Suprapubic skin (tissue), 4 donors: ENCODE results near the gene SLC16A12. TPM values are rescaled to one million over a fixed set of nuclear protein-coding genes. Genes with fewer than 3 reads are reported as not detected.

Experiments
- DNase-seq, 2 donors: peaks; one replicate each; pipeline ENCODE4 v3.0.0-alpha.2; 2019; ENCODE audit warnings: low spot score in 2 of 2
- H3K27ac ChIP-seq: fragments of 200-600 bp; sonication (generic); one replicate; pipeline ENCODE4 v1.5.1; 2019
- H3K27me3 ChIP-seq: fragments of 200-600 bp; sonication (generic); one replicate; pipeline ENCODE4 v1.5.1; 2019
- H3K36me3 ChIP-seq: fragments of 200-600 bp; sonication (generic); one replicate; pipeline ENCODE4 v1.5.1; 2019
- H3K4me1 ChIP-seq: fragments of 200-600 bp; sonication (generic); one replicate; pipeline ENCODE4 v1.5.1; 2019
- H3K4me3 ChIP-seq: fragments of 200-600 bp; sonication (generic); one replicate; pipeline ENCODE4 v1.5.1; 2019; ENCODE audit warnings: mild to moderate bottlenecking
- H3K9me3 ChIP-seq: fragments of 200-600 bp; sonication (generic); one replicate; pipeline ENCODE4 v1.5.1; 2019
- CTCF ChIP-seq, 2 donors: fragments of 200-600 bp in 1 of 2; fragments of 450-650 bp in 1 of 2; sonication (generic) in 1 of 2; IDR thresholded peaks; one replicate each; pipeline ENCODE4 v1.5.1; 2016 to 2019; ENCODE audit warnings: antibody characterized with exemption in 2 of 2, mild to moderate bottlenecking in 1 of 2, moderate library complexity in 1 of 2
- EP300 ChIP-seq: sonication (generic); formaldehyde crosslinking; IDR thresholded peaks from one replicate; pipeline ENCODE4 v1.6.1; 2017; ENCODE audit warnings: antibody characterized with exemption
- POLR2A ChIP-seq, 2 donors: fragments of 450-650 bp; IDR thresholded peaks; one replicate each; pipeline ENCODE4 v1.6.1; 2017; ENCODE audit warnings: antibody characterized with exemption in 2 of 2, mild to moderate bottlenecking in 2 of 2, moderate library complexity in 2 of 2
- POLR2AphosphoS5 ChIP-seq, 3 donors: sonication (generic); formaldehyde crosslinking; IDR thresholded peaks; one replicate each; pipeline ENCODE4 v1.6.1; 2017; ENCODE audit warnings: antibody characterized with exemption in 3 of 3
- WGBS: methylation state at CpG from one replicate; pipeline ENCODE4 v1.1.5; 2018; 5-methylcytosine and 5-hydroxymethylcytosine counted together
- total RNA-seq, 4 donors: library from RNA; depleted of rRNA; stranded (reverse); fragments of >200 nt; gene quantifications; one replicate each; pipeline ENCODE4 v1.1.0, GENCODE V29; 2016

Gene SLC16A12
- total RNA-seq, 4 donors from 2014 or later: 0.60 to 1.4 (median 1.0) TPM

- no peak for DNase-seq
- 94% methylated on average over 4 of the region's 4 CpGs for WGBS
- Histone ChIP-seq H3K4me1 (no peaks in the 10 kb centered on the region), H3K4me3 (no peak overlapping the region), H3K27me3 (no peaks in the 10 kb centered on the region), H3K9me3 (no peaks in the 10 kb centered on the region), H3K27ac (no peak overlapping the region), H3K36me3 (no peaks in the 10 kb centered on the region)
- TF ChIP-seq EP300 (no peak), POLR2A (IDR thresholded peaks at IDR 0.05) (no peak), POLR2AphosphoS5 (IDR thresholded peaks at IDR 0.05) (no peak), CTCF (IDR thresholded peaks at IDR 0.05) (no peak)
Observed at GRCh38 chr10:89427629-89428028, 107.8 kb downstream of the SLC16A12 start.

- Histone ChIP-seq H3K27me3 (no peaks in the 10 kb centered on the region), H3K9me3 (no peaks in the 10 kb centered on the region), H3K4me3 (no peak overlapping the region), H3K36me3 (peaks cover 4% of the 10 kb centered on the region), H3K4me1 (no peaks in the 10 kb centered on the region), H3K27ac (no peak overlapping the region)
- TF ChIP-seq POLR2A (IDR thresholded peaks at IDR 0.05): no peak
- peak; percentile 75 to 83 for TF ChIP-seq CTCF (IDR thresholded peaks at IDR 0.05)
- DNase-seq: no peak
- 58% methylated on average over 5 of the region's 5 CpGs for WGBS
Observed at GRCh38 chr10:89426230-89426868, 109.0 kb downstream of the SLC16A12 start.

GRCh38 chr10:89425000-89425399 lies 110.4 kb downstream of the SLC16A12 start:
- Histone ChIP-seq H3K27me3 (no peaks in the 10 kb centered on the region), H3K27ac (no peak overlapping the region), H3K4me1 (peaks cover 10% of the 10 kb centered on the region), H3K4me3 (no peak overlapping the region), H3K9me3 (no peaks in the 10 kb centered on the region), H3K36me3 (peaks cover 10% of the 10 kb centered on the region)
- DNase-seq: no peak
- no peak for TF ChIP-seq POLR2AphosphoS5 (IDR thresholded peaks at IDR 0.05)
- 79% methylated on average over 5 of the region's 5 CpGs for WGBS

- Histone ChIP-seq H3K4me3 (no peak overlapping the region), H3K9me3 (no peaks in the 10 kb centered on the region), H3K36me3 (peaks cover 17% of the 10 kb centered on the region), H3K4me1 (peaks cover 29% of the 10 kb centered on the region), H3K27me3 (no peaks in the 10 kb centered on the region), H3K27ac (no peak overlapping the region)
- TF ChIP-seq EP300 (no peak), CTCF (IDR thresholded peaks at IDR 0.05) (no peak)
- WGBS: 66% methylated on average over 2 of the region's 2 CpGs
- DNase-seq: no peak
Observed at GRCh38 chr10:89421018-89421476, 114.3 kb downstream of the SLC16A12 start.

- WGBS: 61% methylated on average over 3 of the region's 3 CpGs
- H3K9me3 ChIP-seq: no peaks in the 10 kb centered on the region
- TF ChIP-seq CTCF (IDR thresholded peaks at IDR 0.05) (peak in 1 of 2 donors; percentile 11), POLR2AphosphoS5 (IDR thresholded peaks at IDR 0.05) (no peak), EP300 (no peak), POLR2A (IDR thresholded peaks at IDR 0.05) (no peak)
Observed at GRCh38 chr10:89419548-89419947, 115.8 kb downstream of the SLC16A12 start.

GRCh38 chr10:89416465-89416864 lies 118.9 kb downstream of the SLC16A12 start:
- Histone ChIP-seq H3K27me3 (no peaks in the 10 kb centered on the region), H3K27ac (no peak overlapping the region), H3K4me1 (peaks cover 42% of the 10 kb centered on the region), H3K9me3 (no peaks in the 10 kb centered on the region), H3K36me3 (peaks cover 14% of the 10 kb centered on the region), H3K4me3 (no peak overlapping the region)
- no peak for DNase-seq
- no peak for TF ChIP-seq CTCF (IDR thresholded peaks at IDR 0.05)
- no peak for TF ChIP-seq EP300
- TF ChIP-seq POLR2A (IDR thresholded peaks at IDR 0.05): no peak
- no peak for TF ChIP-seq POLR2AphosphoS5 (IDR thresholded peaks at IDR 0.05)
- WGBS: 96% methylated on average over 1 of the region's 1 CpG

More at GRCh38 chr10:89419548-89419947, 115.8 kb downstream of the SLC16A12 start:
- no peak overlapping the region for H3K27ac ChIP-seq
- no peak overlapping the region for H3K4me3 ChIP-seq
- H3K27me3 ChIP-seq: no peaks in the 10 kb centered on the region
- peaks cover 17% of the 10 kb centered on the region for H3K36me3 ChIP-seq
- no peak for DNase-seq
- peaks cover 38% of the 10 kb centered on the region for H3K4me1 ChIP-seq
